Myometrial cell (primary cell): ENCODE data around the gene E2F8. TPM values are rescaled to one million over a fixed set of nuclear protein-coding genes. Genes with fewer than 3 reads are reported as not detected.

Experiments
- total RNA-seq: library from RNA; depleted of rRNA; stranded (reverse); fragments of >200 nt; gene quantifications from 2 replicates; pipeline ENCODE4 v1.2.3, GENCODE V29; 2015

The E2F8 gene, protein sequence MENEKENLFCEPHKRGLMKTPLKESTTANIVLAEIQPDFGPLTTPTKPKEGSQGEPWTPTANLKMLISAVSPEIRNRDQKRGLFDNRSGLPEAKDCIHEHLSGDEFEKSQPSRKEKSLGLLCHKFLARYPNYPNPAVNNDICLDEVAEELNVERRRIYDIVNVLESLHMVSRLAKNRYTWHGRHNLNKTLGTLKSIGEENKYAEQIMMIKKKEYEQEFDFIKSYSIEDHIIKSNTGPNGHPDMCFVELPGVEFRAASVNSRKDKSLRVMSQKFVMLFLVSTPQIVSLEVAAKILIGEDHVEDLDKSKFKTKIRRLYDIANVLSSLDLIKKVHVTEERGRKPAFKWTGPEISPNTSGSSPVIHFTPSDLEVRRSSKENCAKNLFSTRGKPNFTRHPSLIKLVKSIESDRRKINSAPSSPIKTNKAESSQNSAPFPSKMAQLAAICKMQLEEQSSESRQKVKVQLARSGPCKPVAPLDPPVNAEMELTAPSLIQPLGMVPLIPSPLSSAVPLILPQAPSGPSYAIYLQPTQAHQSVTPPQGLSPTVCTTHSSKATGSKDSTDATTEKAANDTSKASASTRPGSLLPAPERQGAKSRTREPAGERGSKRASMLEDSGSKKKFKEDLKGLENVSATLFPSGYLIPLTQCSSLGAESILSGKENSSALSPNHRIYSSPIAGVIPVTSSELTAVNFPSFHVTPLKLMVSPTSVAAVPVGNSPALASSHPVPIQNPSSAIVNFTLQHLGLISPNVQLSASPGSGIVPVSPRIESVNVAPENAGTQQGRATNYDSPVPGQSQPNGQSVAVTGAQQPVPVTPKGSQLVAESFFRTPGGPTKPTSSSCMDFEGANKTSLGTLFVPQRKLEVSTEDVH
- 1.2 and 2.0 TPM in 2 replicates for total RNA-seq

DNA sequence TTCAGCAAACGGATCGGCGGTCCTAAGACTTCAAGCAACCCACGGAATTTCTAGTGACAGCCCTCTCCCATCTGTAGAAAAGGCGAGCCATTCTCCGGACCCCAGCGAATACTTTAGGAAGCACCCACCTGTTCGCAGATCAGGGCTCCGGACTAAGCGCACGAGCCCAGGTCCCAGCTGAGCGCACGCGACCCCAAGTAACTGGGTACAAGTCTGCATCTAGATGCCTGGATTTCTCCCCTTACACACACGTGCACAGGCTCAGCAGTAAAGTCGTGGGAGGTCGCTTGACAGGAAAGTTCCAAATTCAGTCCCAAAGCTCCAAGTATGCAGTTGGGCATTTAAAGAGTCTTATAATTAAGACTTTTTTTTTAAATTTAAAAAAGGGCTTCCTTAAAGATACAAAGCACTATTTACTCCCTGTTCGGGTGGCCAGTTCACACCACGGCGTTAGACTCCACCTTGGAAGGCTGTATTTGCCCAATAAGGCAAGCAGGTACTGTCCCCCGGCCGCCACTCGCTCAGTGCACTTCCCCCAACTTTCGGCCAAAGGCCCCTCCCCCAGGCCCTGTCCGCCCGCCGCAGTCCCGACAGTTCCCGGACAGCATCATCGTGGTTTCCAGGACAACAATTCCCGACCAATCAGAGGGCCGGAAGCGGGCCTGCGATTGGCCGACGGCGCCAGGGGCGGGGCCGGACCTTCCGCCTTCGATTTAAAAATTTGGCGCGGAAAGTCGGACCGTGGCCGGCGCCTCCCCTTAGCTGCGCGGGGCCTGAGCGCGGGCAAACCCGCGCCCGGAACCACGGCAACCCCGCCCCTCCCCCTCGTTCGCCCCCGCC lies at the start of gene E2F8:
E2F8 (minus strand) TSS at position 526 of the 840 bp plus-strand sequence. CDS start 824 bp downstream, outside the sequence.

DNA sequence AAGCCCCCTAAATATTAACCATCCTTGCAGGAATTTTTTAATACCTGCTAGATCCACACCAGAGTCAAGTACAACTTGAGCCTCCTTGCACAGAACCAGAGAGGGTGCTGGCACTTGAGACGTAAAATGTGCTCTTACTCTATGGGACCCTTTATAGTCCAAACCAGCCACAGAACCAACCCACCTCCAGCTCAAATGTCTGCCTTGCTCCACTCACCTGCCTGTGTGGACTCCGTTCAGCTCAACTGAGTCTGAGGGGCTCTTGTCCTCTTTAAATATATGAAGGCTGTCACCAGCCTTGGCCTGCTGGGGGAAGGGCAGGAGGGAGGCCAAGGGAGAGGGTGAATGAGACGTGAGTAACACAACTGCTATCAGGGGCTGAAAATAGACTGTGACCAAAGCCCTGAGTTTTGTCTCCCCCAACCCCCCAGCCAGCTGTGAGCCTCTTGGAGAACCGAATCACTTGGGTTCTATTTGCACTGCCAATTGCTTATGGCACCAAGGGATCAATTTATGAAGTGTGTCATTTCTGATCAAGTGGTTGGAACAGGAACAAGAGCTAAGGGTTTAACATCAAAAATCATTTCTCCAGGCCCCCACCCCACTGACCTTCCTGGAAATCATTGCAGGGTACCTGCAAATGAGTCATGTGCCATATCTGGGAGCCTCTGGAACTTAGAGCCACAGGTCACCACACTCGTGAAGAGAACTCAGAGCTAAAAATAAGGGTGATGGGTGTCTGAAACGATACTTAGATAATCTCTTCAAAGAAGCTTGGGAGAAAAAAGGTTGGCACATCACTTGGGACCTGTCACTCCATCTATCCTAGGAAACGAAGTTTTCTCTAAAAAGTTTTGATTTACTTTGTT lies 38.8 kb downstream of the E2F8 start, which contains the start of gene CSRP3:
CSRP3 (minus strand) TSS at position 247 of the 869 bp plus-strand sequence. CDS start 9,535 bp downstream, outside the sequence.

Other genes with a start within 250 kb of the E2F8 start
- gene MRGPRX2, start 180.2 kb downstream of the E2F8 start, total RNA-seq: not detected in 2 replicates
- 13.8 and 17.2 TPM in 2 replicates for gene ZDHHC13, start 123.8 kb downstream of the E2F8 start, total RNA-seq
- not detected in 2 replicates for gene CSRP3, start 39.0 kb downstream of the E2F8 start, total RNA-seq